IMR-90 (cell line): ENCODE measurements around the gene ESRRB. TPM values are rescaled to one million over a fixed set of nuclear protein-coding genes. Genes with fewer than 3 reads are reported as not detected.

Source experiments
- ATAC-seq: fragments of 200-7000 bp; cut with Tn5 transposase; 2 replicates; pipeline ENCODE4 v1.9.1; 2020; ENCODE audit warnings: low read depth, mild to moderate bottlenecking, moderate library complexity
- BruUV-seq: library from RNA; stranded (reverse); fragments of 400-500 nt; replicated peaks from 2 replicates; lab custom pipeline; 2021; lab: Mats Ljungman, UMichigan
- CTCF ChIA-PET: fragments of 300-600 bp; formaldehyde crosslinking; extraction: SDS; loops from one replicate; lab custom pipeline; 2021; ENCODE audit warnings: antibody characterized with exemption; lab: Yijun Ruan, JAX
- POLR2A ChIA-PET: fragments of 300-600 bp; sonication (Branson Sonifier 250); formaldehyde crosslinking; loops from one replicate; lab custom pipeline; 2022; ENCODE audit warnings: antibody characterized with exemption; ENCODE audit not compliant: unreplicated experiment; lab: Charles Lee
- DNase-seq: peaks from one replicate; pipeline ENCODE4 v3.0.0; 2013
- H2AFZ ChIP-seq: replicated peaks from 2 replicates; pipeline ENCODE3; 2013; ENCODE audit warnings: low read length, mild to moderate bottlenecking; ENCODE audit not compliant: poor library complexity
- H2AK5ac ChIP-seq: 2 replicates; pipeline ENCODE4 v1.6.1; 2013; ENCODE audit warnings: low read depth, low read length, inconsistent platforms
- H2AK9ac ChIP-seq: replicated peaks from 2 replicates; pipeline ENCODE3; 2013; ENCODE audit warnings: mild to moderate bottlenecking, low read depth, low read length, moderate library complexity; ENCODE audit not compliant: poor library complexity
- H2BK120ac ChIP-seq: 2 replicates; pipeline ENCODE4 v1.6.1; 2013; ENCODE audit warnings: low read depth, low read length, inconsistent platforms
- H2BK15ac ChIP-seq: 3 replicates; pipeline ENCODE4 v1.6.1; 2013; ENCODE audit warnings: low read depth, low read length, inconsistent platforms
- H2BK20ac ChIP-seq: 2 replicates; pipeline ENCODE4 v1.6.1; 2013; ENCODE audit warnings: low read depth, mild to moderate bottlenecking, inconsistent platforms, low read length, moderate library complexity
- H2BK5ac ChIP-seq: 2 replicates; pipeline ENCODE4 v1.6.1; 2013; ENCODE audit warnings: mild to moderate bottlenecking, low read depth, low read length, inconsistent platforms; ENCODE audit not compliant: poor library complexity, severe bottlenecking
- H3K14ac ChIP-seq: replicated peaks from 2 replicates; pipeline ENCODE4 v1.6.1; 2013; ENCODE audit warnings: low read depth, low read length, inconsistent platforms
- H3K18ac ChIP-seq: 2 replicates; pipeline ENCODE4 v1.6.1; 2013; ENCODE audit warnings: low read depth, low read length, control low read depth
- H3K23ac ChIP-seq: 2 replicates; pipeline ENCODE4 v1.6.1; 2013; ENCODE audit warnings: low read depth, low read length, inconsistent platforms
- H3K27ac ChIP-seq: 2 replicates; pipeline ENCODE4 v1.5.1; 2013; ENCODE audit warnings: mild to moderate bottlenecking, control low read depth, low read length; ENCODE audit not compliant: insufficient read depth
- H3K27me3 ChIP-seq: 2 replicates; pipeline ENCODE4 v1.6.1; 2013; ENCODE audit warnings: low read length; ENCODE audit not compliant: control insufficient read depth, insufficient read depth
- H3K36me3 ChIP-seq: 2 replicates; pipeline ENCODE4 v1.6.1; 2013; ENCODE audit warnings: low read length, mixed read lengths; ENCODE audit not compliant: control insufficient read depth, insufficient read depth
- H3K4ac ChIP-seq: 2 replicates; pipeline ENCODE4 v1.6.1; 2013; ENCODE audit warnings: low read depth, low read length, inconsistent platforms
- H3K4me1 ChIP-seq: 2 replicates; pipeline ENCODE4 v1.6.1; 2013; ENCODE audit warnings: low read length, mixed read lengths; ENCODE audit not compliant: control insufficient read depth, insufficient read depth
- H3K4me2 ChIP-seq: 2 replicates; pipeline ENCODE4 v1.6.1; 2013; ENCODE audit warnings: low read depth, mild to moderate bottlenecking, control low read depth, low read length, moderate library complexity
- H3K4me3 ChIP-seq: 2 replicates; pipeline ENCODE4 v1.5.1; 2013; ENCODE audit warnings: low read depth, mild to moderate bottlenecking, control low read depth, low read length, moderate library complexity; ENCODE audit not compliant: insufficient read depth
- H3K56ac ChIP-seq: 2 replicates; pipeline ENCODE4 v1.6.1; 2013; ENCODE audit warnings: low read length, inconsistent platforms; ENCODE audit not compliant: insufficient read depth; ENCODE audit errors: extremely low read depth
- H3K79me1 ChIP-seq, 2 experiments: 2 replicates each; pipeline ENCODE4 v1.6.1; 2013; ENCODE audit warnings: low read length in 2 of 2, inconsistent platforms in 1 of 2, low read depth in 1 of 2
- H3K9ac ChIP-seq: 2 replicates; pipeline ENCODE4 v1.6.1; 2013; ENCODE audit warnings: low read depth, low read length, control low read depth
- H3K9me1 ChIP-seq: 2 replicates; pipeline ENCODE4 v1.6.1; 2013; ENCODE audit warnings: low read length, inconsistent platforms; ENCODE audit not compliant: insufficient read depth
- H3K9me3 ChIP-seq: 2 replicates; pipeline ENCODE4 v1.6.1; 2013; ENCODE audit warnings: low read length; ENCODE audit not compliant: control insufficient read depth, insufficient read depth
- H4K20me1 ChIP-seq: 2 replicates; pipeline ENCODE4 v1.6.1; 2013; ENCODE audit warnings: low read length, inconsistent platforms; ENCODE audit not compliant: insufficient read depth
- H4K5ac ChIP-seq: 2 replicates; pipeline ENCODE4 v1.6.1; 2013; ENCODE audit warnings: mild to moderate bottlenecking, low read depth, low read length, control low read depth
- H4K8ac ChIP-seq, 2 experiments: 2 replicates each; pipeline ENCODE4 v1.6.1; 2013; ENCODE audit warnings: low read depth in 2 of 2, low read length in 2 of 2, control low read depth in 1 of 2, inconsistent platforms in 1 of 2
- H4K91ac ChIP-seq: 2 replicates; pipeline ENCODE4 v1.6.1; 2013; ENCODE audit warnings: low read depth, low read length, inconsistent platforms; ENCODE audit not compliant: insufficient read depth
- ELK1 ChIP-seq: fragments of 150-350 bp; IDR thresholded peaks from 2 replicates; pipeline ENCODE4 v1.6.1; 2016; ENCODE audit warnings: low read depth, mild to moderate bottlenecking, low read length, moderate library complexity, borderline replicate concordance
- MAFK ChIP-seq: IDR thresholded peaks from 2 replicates; pipeline ENCODE4 v1.6.1; 2012; ENCODE audit warnings: low read depth, low read length, improper control_type of control experiment
- WGBS, 2 experiments: methylation state at CpG; one replicate each; pipeline versions ENCODE4 v1.1.5 to v1.1.7; 2013; ENCODE audit warnings: missing lambda C conversion rate in 2 of 2; ENCODE audit not compliant: insufficient read length in 1 of 2; ENCODE audit errors: extremely low coverage in 2 of 2; 5-methylcytosine and 5-hydroxymethylcytosine counted together
- dilution Hi-C: fragments of 300-500 bp; cut with HindIII; formaldehyde crosslinking; loops from one replicate; pipeline ENCODE4 v1.14.3; 2018; ENCODE audit warnings: low sequenced_read_pairs; ENCODE audit not compliant: unreplicated experiment
- in situ Hi-C: fragments of 300-500 bp; cut with MboI; formaldehyde crosslinking; loops from 3 replicates; pipeline ENCODE4 v1.14.3; 2019; ENCODE audit warnings: low sequenced_read_pairs, inconsistent platforms, mixed read lengths
- intact Hi-C: fragments of 100-400 bp; cut with micrococcal nuclease; formaldehyde crosslinking; loops from 2 replicates; pipeline ENCODE4 v1.10.0; 2022
- polyA plus RNA-seq, 3 experiments: library from polyadenylated mRNA; depleted of rRNA; stranded (reverse); fragments of >200 nt; gene quantifications; 2 replicates each; pipeline ENCODE4 v1.2.3, GENCODE V29; 2012; ENCODE audit warnings: low replicate concordance in 1 of 3
- total RNA-seq: library from RNA; depleted of rRNA; stranded (reverse); fragments of >200 nt; gene quantifications from 2 replicates; pipeline ENCODE4 v1.2.3, GENCODE V29; 2012

Gene ESRRB
- total and polyA plus RNA-seq, 2 of the 4 experiments (the other 2 are of a cell fraction) = not detected

GRCh38 chr14:76531085-76531484 lies 155.1 kb downstream of the ESRRB start:
- no peak overlapping the region for H2BK120ac ChIP-seq
- no peak overlapping the region for H3K4me3 ChIP-seq
- no peaks in the 10 kb centered on the region for H3K4me1 ChIP-seq
- intact Hi-C loops = no loop called here
- no TSS peak for BruUV-seq
- H3K56ac ChIP-seq = no peak overlapping the region
- H3K9ac ChIP-seq = no peak overlapping the region
- in situ Hi-C loops = no loop called here
- H2AK9ac ChIP-seq = no peak overlapping the region
- no peak overlapping the region for H2BK5ac ChIP-seq
- H3K36me3 ChIP-seq = no peaks in the 10 kb centered on the region
- DNase-seq (no peak), ATAC-seq (no peak)
- CTCF ChIA-PET = no interaction called here
- no peaks in the 10 kb centered on the region for H4K20me1 ChIP-seq
- no peak overlapping the region for H3K4ac ChIP-seq
- H4K91ac ChIP-seq = no peak overlapping the region
- H4K8ac ChIP-seq = no peak overlapping the region
- no peaks in the 10 kb centered on the region for H3K79me1 ChIP-seq
- H3K4me2 ChIP-seq = no peak overlapping the region
- POLR2A ChIA-PET = no interaction called here
- H3K27me3 ChIP-seq = no peaks in the 10 kb centered on the region
- WGBS, 2 experiments = 56% methylated on average over 2 of the region's 3 CpGs; no CpG with 5 or more reads in 1 of the 2 experiments
- no peak overlapping the region for H3K18ac ChIP-seq
- H3K23ac ChIP-seq = no peak overlapping the region
- H4K5ac ChIP-seq = no peak overlapping the region
- dilution Hi-C loops = no loop called here
- no peaks in the 10 kb centered on the region for H3K9me3 ChIP-seq
- no peak overlapping the region for H2AFZ ChIP-seq
- no peak overlapping the region for H2BK15ac ChIP-seq
- TF ChIP-seq MAFK (no peak), ELK1 (no peak)
- no peak overlapping the region for H2BK20ac ChIP-seq
- H3K27ac ChIP-seq = no peak overlapping the region
- no peaks in the 10 kb centered on the region for H3K9me1 ChIP-seq
- no peak overlapping the region for H3K14ac ChIP-seq
- no peak overlapping the region for H2AK5ac ChIP-seq
